Activated naive CD8-positive, alpha-beta T cell treated with anti-CD3 and anti-CD28 coated beads, Interleukin-2, amount 10 ng/mL, durations not matched to agents 7 days and 5 days (primary cell): ENCODE data around the gene MTUS2. TPM values are rescaled to one million over a fixed set of nuclear protein-coding genes. Genes with fewer than 3 reads are reported as not detected.

Source experiments
- ATAC-seq: fragments of 150-1000 bp; cut with Tn5 transposase; one replicate; pipeline ENCODE4 v1.10.0; 2021; ENCODE audit warnings: low read depth, moderate library complexity
- POLR2A ChIA-PET: fragments of 350-600 bp; sonication (Branson Sonifier 250); formaldehyde crosslinking; loops from one replicate; lab custom pipeline; 2021; ENCODE audit warnings: antibody characterized with exemption; lab: Charles Lee
- DNase-seq: peaks from one replicate; pipeline ENCODE4 v3.0.0; 2021
- H3K27ac Mint-ChIP-seq: one replicate; pipeline ENCODE4 v1.8.0; 2022; ENCODE audit warnings: mild to moderate bottlenecking, mixed read lengths
- H3K27me3 Mint-ChIP-seq: one replicate; pipeline ENCODE4 v1.8.0; 2022; ENCODE audit warnings: mild to moderate bottlenecking, moderate library complexity, mixed read lengths
- H3K36me3 Mint-ChIP-seq: one replicate; pipeline ENCODE4 v1.8.0; 2021; ENCODE audit warnings: mild to moderate bottlenecking, mixed read lengths
- H3K4me1 Mint-ChIP-seq: one replicate; pipeline ENCODE4 v1.8.0; 2021; ENCODE audit warnings: mixed read lengths
- H3K4me3 Mint-ChIP-seq: one replicate; pipeline ENCODE4 v1.8.0; 2022; ENCODE audit warnings: mild to moderate bottlenecking, moderate library complexity, mixed read lengths
- H3K9me3 Mint-ChIP-seq: one replicate; pipeline ENCODE4 v1.8.0; 2021; ENCODE audit warnings: mixed read lengths
- total RNA-seq, 2 experiments: library from RNA; stranded (reverse); gene quantifications; one replicate each; pipeline ENCODE4 v1.2.3, GENCODE V29; 2021

MTUS2 gene
- total RNA-seq, 2 experiments from 2014 or later: not detected

DNA sequence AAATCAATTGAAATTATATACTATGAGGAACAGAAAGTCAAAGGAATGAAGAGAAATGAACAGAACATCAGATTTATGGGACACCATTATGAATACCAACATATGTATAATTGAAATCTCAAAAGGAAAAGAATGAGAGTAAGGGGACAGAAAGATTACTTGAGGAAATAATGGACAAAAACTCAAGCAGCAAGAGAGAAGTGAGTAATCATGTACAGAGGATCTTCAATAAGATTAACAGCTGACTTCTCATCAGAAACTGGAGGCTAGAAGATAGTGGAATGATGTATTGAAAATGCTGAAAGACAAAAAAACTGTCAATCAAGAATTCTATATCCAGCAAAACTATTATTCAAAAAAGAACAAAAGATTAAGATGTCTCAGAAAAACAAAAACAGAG is 10.4 kb downstream of the MTUS2 start:
- H3K27me3 Mint-ChIP-seq: peaks cover 4% of the 10 kb centered on the region
- ATAC-seq (no peak), DNase-seq (no peak)
- H3K36me3 Mint-ChIP-seq: no peaks in the 10 kb centered on the region
- POLR2A ChIA-PET: no interaction called here
- H3K9me3 Mint-ChIP-seq: peaks cover 11% of the 10 kb centered on the region
- no peak overlapping the region for H3K4me3 Mint-ChIP-seq
- H3K27ac Mint-ChIP-seq: no peak overlapping the region
- H3K4me1 Mint-ChIP-seq: no peaks in the 10 kb centered on the region

DNA sequence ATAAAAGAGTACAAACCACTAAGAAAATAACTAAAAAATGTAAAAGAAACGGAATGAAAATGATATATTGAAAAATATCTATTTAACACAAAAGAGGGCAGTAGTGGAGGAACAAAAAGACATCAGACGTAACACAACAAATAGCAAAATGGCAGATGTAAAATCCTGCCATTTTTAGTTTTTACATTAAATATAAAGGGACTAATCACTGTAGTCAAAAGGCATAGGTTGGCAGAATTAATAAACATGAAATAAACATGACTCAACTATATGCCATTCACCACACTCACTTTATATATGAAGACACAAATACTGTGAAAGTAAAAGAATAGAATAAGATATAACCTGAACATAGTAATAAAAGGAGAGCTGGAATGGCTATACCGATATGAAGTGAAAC is 11.0 kb downstream of the MTUS2 start:
- POLR2A ChIA-PET: no interaction called here
- ATAC-seq (no peak), DNase-seq (no peak)
- Mint-ChIP-seq H3K36me3 (no peaks in the 10 kb centered on the region), H3K4me1 (no peaks in the 10 kb centered on the region), H3K27ac (no peak overlapping the region), H3K27me3 (peaks cover 4% of the 10 kb centered on the region), H3K4me3 (no peak overlapping the region), H3K9me3 (peaks cover 11% of the 10 kb centered on the region)

DNA sequence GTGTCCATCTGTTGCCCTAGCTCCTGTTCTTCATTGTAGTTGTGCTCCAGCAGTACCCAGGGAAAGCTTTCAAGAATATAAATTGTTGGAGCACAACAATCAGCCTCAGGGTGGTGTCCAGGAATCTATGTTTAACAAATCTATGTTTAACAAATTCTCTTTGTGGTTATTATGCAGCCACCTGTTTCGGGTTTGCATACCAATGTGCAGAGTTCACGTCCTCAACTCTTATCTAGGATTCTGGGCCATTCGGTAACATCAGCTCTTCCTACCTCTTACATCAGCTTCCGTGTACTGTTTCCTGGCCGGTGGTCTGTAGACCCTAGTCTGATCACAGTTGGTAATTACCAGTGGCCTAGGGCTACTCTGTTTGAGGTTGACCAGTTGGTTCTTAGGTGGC is 17.0 kb downstream of the MTUS2 start:
- POLR2A ChIA-PET: no interaction called here
- H3K36me3 Mint-ChIP-seq: no peaks in the 10 kb centered on the region
- DNase-seq (no peak), ATAC-seq (no peak)
- H3K9me3 Mint-ChIP-seq: no peaks in the 10 kb centered on the region
- H3K27ac Mint-ChIP-seq: no peak overlapping the region
- H3K4me1 Mint-ChIP-seq: no peaks in the 10 kb centered on the region
- peaks cover 10% of the 10 kb centered on the region for H3K27me3 Mint-ChIP-seq
- H3K4me3 Mint-ChIP-seq: no peak overlapping the region

DNA sequence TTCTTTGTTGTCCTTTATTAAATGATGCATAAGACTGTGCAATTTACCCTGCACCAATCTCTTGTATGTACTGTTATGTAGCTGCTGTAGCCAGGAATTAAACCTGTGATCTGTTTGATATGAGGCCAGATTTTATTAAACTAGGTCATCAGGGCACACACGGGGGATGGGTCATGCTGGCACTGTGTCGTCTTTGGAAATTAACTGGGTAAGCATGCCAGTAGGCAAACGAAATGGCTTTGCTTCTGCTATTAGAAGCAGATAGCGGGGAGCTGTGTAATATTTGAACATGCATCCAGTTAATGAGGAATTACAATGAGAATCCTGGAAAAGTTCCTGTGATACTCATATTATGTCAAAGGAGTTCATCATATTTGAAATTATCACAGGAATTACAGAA is 23.5 kb downstream of the MTUS2 start:
- no peaks in the 10 kb centered on the region for H3K9me3 Mint-ChIP-seq
- no peak overlapping the region for H3K4me3 Mint-ChIP-seq
- POLR2A ChIA-PET: no interaction called here
- no peak overlapping the region for H3K27ac Mint-ChIP-seq
- ATAC-seq (no peak), DNase-seq (no peak)
- H3K4me1 Mint-ChIP-seq: no peaks in the 10 kb centered on the region
- no peaks in the 10 kb centered on the region for H3K36me3 Mint-ChIP-seq
- H3K27me3 Mint-ChIP-seq: peaks cover 6% of the 10 kb centered on the region

DNA sequence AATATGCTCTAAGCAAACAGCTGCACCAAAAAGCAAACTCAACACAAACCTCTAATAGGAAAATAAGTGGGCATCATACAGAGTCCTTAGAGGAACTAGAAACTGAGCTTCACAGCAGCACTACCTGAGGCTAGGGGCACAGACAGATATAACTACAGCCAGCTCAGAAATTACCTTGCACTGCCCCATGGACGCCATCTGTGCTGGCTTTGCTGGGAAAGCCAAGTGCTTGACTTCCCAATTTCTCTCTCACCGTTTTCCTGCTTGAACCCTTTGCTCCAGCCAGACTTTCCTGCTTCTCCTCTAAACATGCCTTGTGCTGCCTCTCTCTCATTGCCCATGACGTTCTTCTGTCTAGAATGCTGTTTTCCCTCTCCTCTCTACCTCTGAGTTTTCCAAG is 29.3 kb downstream of the MTUS2 start:
- no peaks in the 10 kb centered on the region for H3K36me3 Mint-ChIP-seq

DNA sequence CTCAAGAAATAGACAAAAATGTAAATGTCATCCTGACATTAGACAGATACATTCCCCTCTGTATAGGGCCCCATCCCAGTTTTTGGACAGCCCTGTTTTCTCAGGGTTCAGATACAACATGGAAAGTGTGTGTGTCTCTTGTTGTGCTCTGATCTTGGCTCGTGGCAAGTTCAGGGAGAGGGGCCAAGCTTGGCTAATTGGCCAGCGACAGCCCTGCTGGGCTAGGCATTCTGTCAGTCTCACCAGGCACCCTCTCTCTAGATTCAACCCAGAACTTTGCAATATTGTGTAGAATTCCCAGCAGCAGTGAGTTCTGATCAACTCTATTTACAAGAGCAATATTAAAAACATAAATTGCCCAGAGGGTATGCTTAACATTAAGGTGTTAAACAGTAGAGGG is 30.1 kb downstream of the MTUS2 start:
- DNase-seq (no peak), ATAC-seq (no peak)
- Mint-ChIP-seq H3K36me3 (no peaks in the 10 kb centered on the region), H3K27me3 (peaks cover 7% of the 10 kb centered on the region), H3K4me3 (no peak overlapping the region), H3K9me3 (no peaks in the 10 kb centered on the region), H3K27ac (no peak overlapping the region), H3K4me1 (no peaks in the 10 kb centered on the region)
- POLR2A ChIA-PET: no interaction called here

More for the DNA sequence above, 29.3 kb downstream of the MTUS2 start:
- H3K9me3 Mint-ChIP-seq: no peaks in the 10 kb centered on the region
- no peak overlapping the region for H3K4me3 Mint-ChIP-seq
- no peaks in the 10 kb centered on the region for H3K4me1 Mint-ChIP-seq
- POLR2A ChIA-PET: no interaction called here
- H3K27me3 Mint-ChIP-seq: peaks cover 7% of the 10 kb centered on the region
- ATAC-seq: no peak
- no peak overlapping the region for H3K27ac Mint-ChIP-seq
- DNase-seq: no peak

DNA sequence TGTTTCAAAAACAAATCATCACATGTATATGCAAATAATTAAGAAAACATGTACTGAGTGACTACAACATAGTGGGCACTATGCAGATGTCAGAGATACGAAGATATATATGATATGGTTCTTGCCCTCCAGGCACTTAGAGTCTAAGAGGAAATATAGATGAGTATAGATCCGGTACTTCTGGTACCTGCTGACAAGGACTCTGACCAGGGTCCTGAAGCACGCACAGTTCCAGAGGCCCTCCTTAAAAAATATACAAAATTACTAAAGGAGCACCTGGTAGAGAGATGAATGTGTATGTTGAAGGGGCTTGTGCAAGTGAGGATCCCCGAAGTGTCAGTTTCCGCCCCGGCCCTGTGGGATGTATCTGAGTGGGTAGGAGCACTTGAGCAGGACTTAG is 31.3 kb downstream of the MTUS2 start:
- Mint-ChIP-seq H3K36me3 (no peaks in the 10 kb centered on the region), H3K27me3 (peaks cover 5% of the 10 kb centered on the region), H3K4me3 (no peak overlapping the region), H3K9me3 (no peaks in the 10 kb centered on the region), H3K27ac (no peak overlapping the region), H3K4me1 (no peaks in the 10 kb centered on the region)
- no peak for ATAC-seq
- DNase-seq: no peak
- POLR2A ChIA-PET: no interaction called here

DNA sequence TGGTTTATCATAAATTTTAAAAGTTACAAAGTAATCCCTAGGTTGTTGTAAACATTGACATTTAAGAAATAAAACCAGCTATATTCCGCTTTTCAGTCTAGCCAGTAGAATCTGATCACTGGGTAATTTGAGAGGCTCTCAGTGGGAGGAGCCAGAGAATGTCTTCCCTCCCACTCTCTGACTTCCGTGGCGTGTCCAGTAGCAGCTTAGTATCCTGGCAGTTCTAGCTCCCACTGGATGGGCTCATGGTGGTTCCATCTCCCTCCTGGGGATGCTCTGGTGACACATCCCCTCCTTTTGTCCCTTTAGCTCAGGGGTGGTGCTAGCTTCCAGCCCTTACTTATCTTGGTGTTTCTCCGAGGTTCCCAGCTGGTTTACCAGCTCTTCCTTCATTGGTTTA is 34.5 kb downstream of the MTUS2 start:
- Mint-ChIP-seq H3K4me1 (no peaks in the 10 kb centered on the region), H3K36me3 (no peaks in the 10 kb centered on the region), H3K27ac (no peak overlapping the region), H3K9me3 (no peaks in the 10 kb centered on the region), H3K27me3 (peaks cover 2% of the 10 kb centered on the region), H3K4me3 (no peak overlapping the region)
- DNase-seq (no peak), ATAC-seq (no peak)
- POLR2A ChIA-PET: no interaction called here

DNA sequence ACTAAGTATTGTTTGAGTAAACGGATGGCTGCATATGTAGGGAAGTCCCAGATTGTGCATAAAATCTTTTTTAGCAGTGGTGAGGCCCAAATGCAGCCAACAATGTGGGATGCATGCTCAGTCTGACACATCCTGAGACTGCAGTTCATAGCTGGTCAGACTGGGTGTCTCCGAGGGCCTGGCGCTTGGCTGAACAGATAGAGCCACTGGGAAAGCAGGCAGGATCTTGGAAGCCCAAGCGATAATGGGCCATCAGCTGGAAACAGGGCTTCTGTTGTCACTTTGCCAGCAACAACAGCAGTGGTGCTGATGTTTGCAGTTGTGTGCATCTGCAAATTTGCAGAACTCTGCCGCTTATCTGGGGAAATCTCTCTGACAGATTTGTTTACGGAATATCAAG is 36.1 kb downstream of the MTUS2 start:
- ATAC-seq (no peak), DNase-seq (no peak)
- H3K9me3 Mint-ChIP-seq: no peaks in the 10 kb centered on the region
- no peaks in the 10 kb centered on the region for H3K27me3 Mint-ChIP-seq
- POLR2A ChIA-PET: no interaction called here
- H3K27ac Mint-ChIP-seq: no peak overlapping the region
- H3K36me3 Mint-ChIP-seq: no peaks in the 10 kb centered on the region
- H3K4me1 Mint-ChIP-seq: no peaks in the 10 kb centered on the region
- H3K4me3 Mint-ChIP-seq: no peak overlapping the region

DNA sequence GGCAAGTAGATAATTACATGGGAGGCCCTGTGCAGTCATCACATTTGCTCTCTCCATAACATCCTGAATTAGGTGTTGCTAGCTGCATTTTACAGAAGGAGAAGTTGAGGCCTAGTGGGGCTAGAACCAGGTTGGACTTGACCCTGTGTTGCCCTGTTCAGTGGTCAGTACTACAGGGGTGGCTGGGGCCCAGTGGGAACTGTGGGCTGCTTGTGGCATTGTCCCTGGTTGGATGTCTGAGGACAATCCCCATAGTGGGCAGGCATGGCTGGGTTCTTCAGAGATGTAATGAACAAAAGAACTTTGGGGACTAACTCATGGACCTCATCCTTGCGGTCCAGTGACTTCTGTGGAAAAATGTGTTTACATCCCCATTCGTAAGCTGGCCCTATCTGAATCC is 38.9 kb downstream of the MTUS2 start:
- H3K36me3 Mint-ChIP-seq: no peaks in the 10 kb centered on the region
- ATAC-seq (no peak), DNase-seq (no peak)
- no peaks in the 10 kb centered on the region for H3K4me1 Mint-ChIP-seq
- POLR2A ChIA-PET: no interaction called here
- no peaks in the 10 kb centered on the region for H3K9me3 Mint-ChIP-seq
- H3K27ac Mint-ChIP-seq: no peak overlapping the region
- H3K27me3 Mint-ChIP-seq: peaks cover 4% of the 10 kb centered on the region
- no peak overlapping the region for H3K4me3 Mint-ChIP-seq

DNA sequence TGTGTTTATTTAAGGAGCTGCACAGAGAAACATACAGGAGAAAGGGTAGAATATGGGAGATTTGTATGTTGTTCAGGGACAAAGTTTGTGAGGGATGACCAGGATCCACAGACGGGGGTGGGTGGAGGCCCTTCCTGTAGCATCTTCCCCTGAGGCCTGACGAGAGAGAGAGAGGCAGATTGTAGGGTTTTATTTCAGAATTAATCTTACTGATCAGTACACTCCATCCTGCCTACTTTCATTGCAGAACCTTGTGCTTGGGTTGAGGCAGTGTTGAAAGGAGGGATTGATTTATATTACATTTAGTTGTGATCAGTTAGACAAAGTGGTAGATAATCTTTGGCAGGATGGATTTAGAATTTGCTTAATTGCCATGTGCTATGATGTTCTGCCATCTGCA is 39.6 kb downstream of the MTUS2 start:
- Mint-ChIP-seq H3K27ac (no peak overlapping the region), H3K9me3 (no peaks in the 10 kb centered on the region), H3K4me3 (no peak overlapping the region), H3K36me3 (no peaks in the 10 kb centered on the region), H3K4me1 (no peaks in the 10 kb centered on the region), H3K27me3 (peaks cover 4% of the 10 kb centered on the region)
- ATAC-seq (no peak), DNase-seq (no peak)
- POLR2A ChIA-PET: no interaction called here

DNA sequence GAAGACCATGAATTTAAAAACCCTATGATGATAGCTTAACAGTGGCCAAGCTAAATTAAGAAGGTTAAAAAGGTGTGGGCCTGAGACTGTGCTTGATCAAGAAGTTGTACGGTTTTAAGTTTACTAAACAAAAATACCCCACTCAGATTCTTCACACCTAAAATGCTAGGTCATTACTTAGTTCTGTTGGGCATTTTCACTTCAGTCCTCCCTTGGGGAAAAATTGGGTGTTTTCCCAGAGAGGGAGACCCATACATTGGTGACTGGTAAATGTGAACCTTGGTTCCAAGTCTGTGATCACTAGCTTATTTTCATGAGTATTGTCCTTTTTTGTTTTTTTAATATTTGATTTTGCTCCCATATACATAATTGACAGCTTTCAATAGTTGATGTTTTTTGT is 44.4 kb downstream of the MTUS2 start:
- H3K36me3 Mint-ChIP-seq: no peaks in the 10 kb centered on the region
- no peak overlapping the region for H3K4me3 Mint-ChIP-seq
- H3K4me1 Mint-ChIP-seq: no peaks in the 10 kb centered on the region
- DNase-seq: no peak
- no peak for ATAC-seq
- H3K27ac Mint-ChIP-seq: no peak overlapping the region
- H3K9me3 Mint-ChIP-seq: no peaks in the 10 kb centered on the region
- POLR2A ChIA-PET: no interaction called here
- H3K27me3 Mint-ChIP-seq: peaks cover 10% of the 10 kb centered on the region

DNA sequence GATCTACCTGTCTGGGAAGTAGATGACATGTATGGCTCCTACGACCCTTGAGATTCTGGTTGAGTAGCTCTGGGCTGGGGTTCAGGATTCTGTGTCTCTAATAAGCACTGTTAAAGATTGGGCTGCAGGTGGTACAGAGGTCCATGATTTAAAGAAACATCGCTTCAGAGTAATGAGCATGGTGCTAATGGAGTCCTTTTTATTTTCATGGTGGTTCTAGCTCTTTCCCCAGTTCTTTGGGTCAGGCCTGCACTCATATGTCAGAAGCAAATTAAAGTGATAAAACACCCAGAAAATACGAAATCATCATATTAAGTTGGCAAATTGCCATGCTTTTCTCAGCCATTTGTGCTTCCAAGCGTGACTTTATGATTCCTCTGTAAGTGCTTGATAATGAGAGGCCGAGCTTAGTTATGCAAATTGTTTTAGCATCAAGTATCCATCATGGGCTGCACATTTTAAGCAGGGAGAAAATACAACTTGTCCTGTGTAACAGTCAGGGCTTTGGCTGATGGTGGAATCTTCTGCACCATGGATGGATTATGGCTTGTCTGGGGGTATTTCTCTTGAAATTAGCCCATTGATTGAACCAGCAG is 45.1 kb downstream of the MTUS2 start:
- DNase-seq (no peak), ATAC-seq (no peak)
- H3K4me3 Mint-ChIP-seq: no peak overlapping the region
- no peaks in the 10 kb centered on the region for H3K36me3 Mint-ChIP-seq
- H3K4me1 Mint-ChIP-seq: no peaks in the 10 kb centered on the region
- no peaks in the 10 kb centered on the region for H3K9me3 Mint-ChIP-seq
- H3K27me3 Mint-ChIP-seq: peaks cover 10% of the 10 kb centered on the region
- no peak overlapping the region for H3K27ac Mint-ChIP-seq
- POLR2A ChIA-PET: no interaction called here

DNA sequence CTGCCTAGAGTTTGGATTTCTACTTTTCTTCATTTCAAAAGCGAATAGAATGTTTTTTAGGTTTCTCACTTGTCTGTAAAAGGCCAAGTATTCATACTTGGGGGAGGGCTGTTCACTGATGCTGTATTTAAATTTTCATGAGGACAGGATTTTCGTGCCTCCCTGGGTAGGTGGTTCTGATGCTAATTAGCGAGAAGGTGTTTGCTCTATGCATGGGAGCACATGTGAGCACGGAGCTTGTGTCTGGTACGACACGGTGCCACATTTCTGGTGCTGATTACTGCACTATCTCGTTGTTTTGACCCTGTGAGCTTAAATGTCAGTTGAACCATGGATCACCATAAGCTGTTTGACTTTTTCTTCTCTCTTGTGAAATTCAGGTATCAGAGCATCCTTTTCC is 45.8 kb downstream of the MTUS2 start:
- H3K27me3 Mint-ChIP-seq: peaks cover 10% of the 10 kb centered on the region
- no peak overlapping the region for H3K4me3 Mint-ChIP-seq
- H3K27ac Mint-ChIP-seq: no peak overlapping the region
- no peaks in the 10 kb centered on the region for H3K4me1 Mint-ChIP-seq
- no peaks in the 10 kb centered on the region for H3K36me3 Mint-ChIP-seq
- H3K9me3 Mint-ChIP-seq: no peaks in the 10 kb centered on the region
- POLR2A ChIA-PET: no interaction called here
- ATAC-seq: no peak
- no peak for DNase-seq

DNA sequence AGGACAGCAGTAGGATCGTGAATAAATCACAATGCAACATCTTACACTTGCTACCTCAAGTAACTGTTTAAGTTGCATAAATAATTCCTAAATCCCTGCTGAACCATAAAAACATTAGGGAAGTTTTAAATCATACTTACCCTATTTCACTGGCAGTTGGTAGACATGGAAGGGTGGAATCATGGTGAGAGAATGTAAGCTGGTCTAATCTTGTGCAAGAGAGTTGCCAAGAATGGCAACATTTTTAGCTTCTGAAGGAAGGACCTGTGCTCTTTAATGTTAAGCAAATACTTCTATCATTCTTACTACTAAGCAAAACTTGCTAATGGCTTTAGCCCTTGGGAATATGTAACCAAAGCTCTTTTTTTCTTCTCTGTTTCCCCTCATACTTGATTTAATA is 46.8 kb downstream of the MTUS2 start:
- POLR2A ChIA-PET: no interaction called here
- Mint-ChIP-seq H3K27ac (no peak overlapping the region), H3K4me3 (no peak overlapping the region), H3K27me3 (peaks cover 10% of the 10 kb centered on the region), H3K4me1 (no peaks in the 10 kb centered on the region), H3K9me3 (peaks cover under 1% of the 10 kb centered on the region), H3K36me3 (no peaks in the 10 kb centered on the region)
- DNase-seq (no peak), ATAC-seq (no peak)
